Measurements from ENCODE around the gene KLKB1.
"Not testable (repeated sequence)": the region's sequence is repeated elsewhere in the genome, so short reads cannot be mapped to it uniquely, and the experiment has no call there.

The KLKB1 gene

GRCh38 chr4:186265683-186266652, 38.7 kb downstream of the KLKB1 start, which contains the start of gene F11:
TSS of gene F11 (plus strand) at chr4:186266189. CDS start at chr4:186267137, 948 bp downstream.
- DNase-seq, result no peak

- DNase-seq, result no peak
Measured at GRCh38 chr4:186266729-186267456, 39.6 kb downstream of the KLKB1 start.

- DNase-seq, result no peak
Measured at GRCh38 chr4:186271081-186271678, 43.9 kb downstream of the KLKB1 start.

- no peak for DNase-seq
Measured at GRCh38 chr4:186272699-186273391, 45.5 kb downstream of the KLKB1 start.

- not testable (repeated sequence) for DNase-seq
Measured at GRCh38 chr4:186273392-186273789, 46.1 kb downstream of the KLKB1 start.

- DNase-seq, result no peak
Measured at GRCh38 chr4:186283311-186283710, 56.0 kb downstream of the KLKB1 start.

- no peak for DNase-seq
Measured at GRCh38 chr4:186285147-186285546, 57.8 kb downstream of the KLKB1 start.

- DNase-seq, result no peak
Measured at GRCh38 chr4:186286581-186286980, 59.3 kb downstream of the KLKB1 start.

GRCh38 chr4:186291256-186291890, 64.1 kb downstream of the KLKB1 start:
- DNase-seq, result no peak

GRCh38 chr4:186294160-186294559, 66.9 kb downstream of the KLKB1 start:
- no peak for DNase-seq

GRCh38 chr4:186296481-186296880, 69.2 kb downstream of the KLKB1 start:
- no peak for DNase-seq

- peak; percentile 37 for DNase-seq
Measured at GRCh38 chr4:186297013-186297645, 69.8 kb downstream of the KLKB1 start.

- DNase-seq, result no peak
Measured at GRCh38 chr4:186298031-186298647, 70.8 kb downstream of the KLKB1 start.

- no peak for DNase-seq
Measured at GRCh38 chr4:186299291-186299690, 72.0 kb downstream of the KLKB1 start.

- DNase-seq, result no peak
Measured at GRCh38 chr4:186300659-186301390, 73.5 kb downstream of the KLKB1 start.

- no peak for DNase-seq
Measured at GRCh38 chr4:186304216-186304615, 76.9 kb downstream of the KLKB1 start.

GRCh38 chr4:186304866-186305505, 77.7 kb downstream of the KLKB1 start:
- DNase-seq, result no peak

- DNase-seq, result no peak
Measured at GRCh38 chr4:186307497-186307896, 80.2 kb downstream of the KLKB1 start.

GRCh38 chr4:186307916-186308315, 80.6 kb downstream of the KLKB1 start:
- no peak for DNase-seq
